ENCODE data around the gene GRK6. TPM values are rescaled to one million over a fixed set of nuclear protein-coding genes. Genes with fewer than 3 reads are reported as not detected.

Gene GRK6
- 12.7 and 32.4 TPM in 2 replicates for total RNA-seq

GRCh38 chr5:177426566-177427210 is at the start of gene GRK6:
GRK6 (plus strand) TSS chr5:177426676; CDS start chr5:177426846, 170 bp downstream.

GRCh38 chr5:177384134-177384533 is 42.3 kb upstream of the GRK6 start, which contains the start of gene SLC34A1:
SLC34A1 (plus strand) TSS chr5:177384434; CDS start chr5:177385742, 1,308 bp downstream.

GRCh38 chr5:177399997-177400868 is 26.2 kb upstream of the GRK6 start, which contains the start of gene PFN3:
PFN3 (minus strand) TSS chr5:177400661; CDS start chr5:177400576, 85 bp downstream.

GRCh38 chr5:177409043-177409801 is 17.3 kb upstream of the GRK6 start, which contains the start of gene F12:
F12 (minus strand) TSS chr5:177409564; CDS start chr5:177409527, 37 bp downstream.

GRCh38 chr5:177446200-177447065 is 20.0 kb downstream of the GRK6 start, which contains the start of gene PRR7:
PRR7 (plus strand) TSS chr5:177446814; CDS start chr5:177455068, 8,254 bp downstream.

GRCh38 chr5:177473443-177474001 is 47.0 kb downstream of the GRK6 start, which contains the start of gene DBN1:
DBN1 (minus strand) TSS chr5:177473634; CDS start chr5:177473521, 113 bp downstream.

Other genes starting within 250 kb of the GRK6 start
- 18.3 and 24.9 TPM in 2 replicates for gene RAB24, start 123.0 kb upstream of the GRK6 start, total RNA-seq
- 68.5 and 167 TPM in 2 replicates for gene PRELID1, start 122.9 kb upstream of the GRK6 start, total RNA-seq
- 3.7 and 15.7 TPM in 2 replicates for gene MXD3, start 114.8 kb upstream of the GRK6 start, total RNA-seq
- 342 and 514 TPM in 2 replicates for gene LMAN2, start 75.0 kb upstream of the GRK6 start, total RNA-seq
- 3.6 and 9.3 TPM in 2 replicates for gene RGS14, start 68.8 kb upstream of the GRK6 start, total RNA-seq
- gene SLC34A1, start 42.2 kb upstream of the GRK6 start, total RNA-seq = not detected in 2 replicates
- gene PFN3, start 26.0 kb upstream of the GRK6 start, total RNA-seq = not detected in 2 replicates
- gene F12, start 17.1 kb upstream of the GRK6 start, total RNA-seq = 0.58 TPM in 1 of 2 replicates, not detected in the other
- gene PRR7, start 20.1 kb downstream of the GRK6 start, total RNA-seq = 6.2 and 10.9 TPM in 2 replicates
- gene DBN1, start 47.0 kb downstream of the GRK6 start, total RNA-seq = 77.2 and 139 TPM in 2 replicates
- 83.7 and 101 TPM in 2 replicates for gene PDLIM7, start 70.9 kb downstream of the GRK6 start, total RNA-seq
- gene DOK3, start 83.2 kb downstream of the GRK6 start, total RNA-seq = 3.3 and 6.8 TPM in 2 replicates
- 124 and 144 TPM in 2 replicates for gene DDX41, start 90.3 kb downstream of the GRK6 start, total RNA-seq
- gene FAM193B, start 127.9 kb downstream of the GRK6 start, total RNA-seq = 9.8 and 34.1 TPM in 2 replicates
- gene TMED9, start 165.5 kb downstream of the GRK6 start, total RNA-seq = 223 and 242 TPM in 2 replicates
- gene B4GALT7, start 173.5 kb downstream of the GRK6 start, total RNA-seq = 40.5 and 53.0 TPM in 2 replicates

Measured in regular cardiac myocyte (primary cell).